ENCODE data around the gene HLCS. TPM values are rescaled to one million over a fixed set of nuclear protein-coding genes. Genes with fewer than 3 reads are reported as not detected.
A peak's percentile ranks its signal among the peaks of the same experiment; 100 is the strongest.

The HLCS gene
- total and polyA plus RNA-seq, 4 experiments from 2014 or later: 8.3 to 14.7 (median 11.3) TPM

DNA sequence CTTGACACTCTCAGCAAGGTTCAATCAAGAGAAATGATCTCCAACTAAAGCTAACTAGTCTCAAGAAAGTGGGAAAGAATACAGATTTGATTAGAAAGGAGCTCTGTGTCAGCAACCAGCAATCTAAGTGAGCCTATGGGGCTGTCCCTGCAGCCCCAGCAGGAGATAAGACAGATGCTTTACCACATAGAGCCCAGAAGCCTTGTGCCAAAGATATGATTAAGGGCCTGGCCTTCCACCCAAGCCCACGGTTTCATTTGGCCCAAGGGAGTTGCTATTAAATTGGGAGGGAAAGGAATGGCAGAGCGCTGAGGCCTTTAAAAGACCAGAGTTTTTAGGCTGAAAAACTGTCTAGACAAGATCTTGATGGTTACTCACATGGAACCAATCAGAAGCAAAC, 74.8 kb downstream of the HLCS start:
- H3K27ac Mint-ChIP-seq: peak overlapping the region in 1 of 7 donors; percentile 38

DNA sequence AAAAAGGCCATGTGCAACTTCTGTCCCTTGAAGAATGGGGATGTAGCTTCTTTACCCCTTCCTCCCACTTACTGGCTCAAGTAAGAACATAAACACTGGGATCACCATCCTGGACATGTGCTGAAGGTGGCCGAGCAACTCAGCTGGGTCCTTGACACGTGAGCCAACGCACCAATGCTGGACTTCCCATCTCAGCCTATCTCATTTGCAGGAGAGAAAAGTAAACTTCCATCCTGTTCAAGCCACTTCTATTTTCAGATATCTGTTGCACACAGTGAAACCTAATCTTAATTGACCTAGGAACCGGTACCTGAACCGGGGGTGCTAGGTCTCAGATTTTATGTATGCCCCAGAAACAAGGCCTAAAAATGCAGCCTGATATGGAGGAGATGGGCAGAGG, 75.3 kb downstream of the HLCS start:
- no peaks in the 10 kb centered on the region for H3K27me3 ChIP-seq (ENCODE audit: insufficient read depth, low read length)
- no peak for DNase-seq
- H3K36me3 ChIP-seq (ENCODE audit: insufficient read depth, low read length): no peaks in the 10 kb centered on the region
- CTCF ChIA-PET (ENCODE audit: partially characterized antibody): no interaction called here
- Mint-ChIP-seq H3K4me3 (no peak overlapping the region), H3K4me1 (peaks cover 0 to 2% (median under 1%) of the 10 kb centered on the region in 4 donors), H3K27me3 (no peaks in the 10 kb centered on the region), H3K9me3 (no peaks in the 10 kb centered on the region), H3K36me3 (peaks cover 42 to 56% of the 10 kb centered on the region in 2 donors), H3K27ac (no peak overlapping the region)
- POLR2A ChIA-PET (ENCODE audit: partially characterized antibody): no interaction called here
- no peaks in the 10 kb centered on the region for H3K4me1 ChIP-seq (ENCODE audit: insufficient read depth, low read length)
- H3K9me3 ChIP-seq (ENCODE audit: control insufficient read depth in 1 of 2, low read length in 2 of 2): no peaks in the 10 kb centered on the region
- intact Hi-C loops (cut with micrococcal nuclease): no loop called here
- no peak overlapping the region for H3K27ac ChIP-seq (ENCODE audit: low read depth, low read length)
- no peak overlapping the region for H3K4me3 ChIP-seq (ENCODE audit: low read length in 2 of 2)

More for the DNA sequence above, 74.8 kb downstream of the HLCS start:
- no peak for DNase-seq
- Mint-ChIP-seq H3K9me3 (no peaks in the 10 kb centered on the region), H3K4me1 (peaks cover 0 to 2% (median under 1%) of the 10 kb centered on the region in 4 donors), H3K36me3 (peaks cover 47 to 58% of the 10 kb centered on the region in 2 donors), H3K27me3 (no peaks in the 10 kb centered on the region), H3K4me3 (no peak overlapping the region)
- H3K4me3 ChIP-seq (ENCODE audit: low read length in 2 of 2): no peak overlapping the region
- peaks cover 3% of the 10 kb centered on the region for H3K36me3 ChIP-seq (ENCODE audit: insufficient read depth, low read length)
- H3K9me3 ChIP-seq (ENCODE audit: control insufficient read depth in 1 of 2, low read length in 2 of 2): no peaks in the 10 kb centered on the region
- intact Hi-C loops (cut with micrococcal nuclease): no loop called here
- ChIA-PET POLR2A (ENCODE audit: partially characterized antibody) (no interaction called here), CTCF (ENCODE audit: partially characterized antibody) (no interaction called here)
- no peak overlapping the region for H3K27ac ChIP-seq (ENCODE audit: low read depth, low read length)
- no peaks in the 10 kb centered on the region for H3K4me1 ChIP-seq (ENCODE audit: insufficient read depth, low read length)
- H3K27me3 ChIP-seq (ENCODE audit: insufficient read depth, low read length): no peaks in the 10 kb centered on the region

DNA sequence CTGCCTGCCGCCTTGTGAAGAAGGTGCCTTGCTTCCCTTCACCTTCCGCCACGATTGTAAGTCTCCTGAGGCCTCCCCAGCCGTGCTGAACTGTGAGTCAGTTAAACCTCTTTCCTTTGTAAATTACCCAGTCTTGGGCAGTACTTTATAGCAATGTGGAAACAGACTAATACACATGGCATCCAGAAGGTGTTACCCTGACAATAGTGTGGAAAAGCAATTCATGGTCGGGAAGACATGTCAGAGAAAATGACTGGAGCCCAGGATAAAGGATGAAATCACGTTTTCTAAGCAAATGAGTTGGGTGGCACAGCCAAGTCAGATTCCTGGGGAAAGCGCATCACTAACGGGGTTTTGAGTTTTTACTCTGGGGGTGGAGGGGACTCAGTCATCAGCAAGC, 76.4 kb downstream of the HLCS start:
- H3K4me1 Mint-ChIP-seq: peaks cover 0 to 2% (median under 1%) of the 10 kb centered on the region in 4 donors
- H3K27ac ChIP-seq (ENCODE audit: low read depth, low read length): no peak overlapping the region

GRCh38 chr21:36889401-36889800, 77.1 kb downstream of the HLCS start:
- no peak overlapping the region for H3K4me3 Mint-ChIP-seq
- DNase-seq: no peak
- no peaks in the 10 kb centered on the region for H3K27me3 Mint-ChIP-seq
- Histone ChIP-seq H3K27me3 (ENCODE audit: insufficient read depth, low read length) (no peaks in the 10 kb centered on the region), H3K4me1 (ENCODE audit: insufficient read depth, low read length) (no peaks in the 10 kb centered on the region), H3K9me3 (ENCODE audit: control insufficient read depth in 1 of 2, low read length in 2 of 2) (no peaks in the 10 kb centered on the region), H3K27ac (ENCODE audit: low read depth, low read length) (no peak overlapping the region), H3K36me3 (ENCODE audit: insufficient read depth, low read length) (no peaks in the 10 kb centered on the region), H3K4me3 (ENCODE audit: low read length in 2 of 2) (no peak overlapping the region)
- ChIA-PET POLR2A (ENCODE audit: partially characterized antibody) (no interaction called here), CTCF (ENCODE audit: partially characterized antibody) (no interaction called here)
- H3K4me1 Mint-ChIP-seq: peaks cover 0 to 2% (median under 1%) of the 10 kb centered on the region in 4 donors
- no peak overlapping the region for H3K27ac Mint-ChIP-seq
- intact Hi-C loops (cut with micrococcal nuclease): no loop called here
- H3K9me3 Mint-ChIP-seq: peaks cover 0 to 6% (median 4%) of the 10 kb centered on the region in 8 donors
- peaks cover 42 to 58% of the 10 kb centered on the region in 2 donors for H3K36me3 Mint-ChIP-seq

More for the DNA sequence above, 76.4 kb downstream of the HLCS start:
- no peaks in the 10 kb centered on the region for H3K9me3 ChIP-seq (ENCODE audit: control insufficient read depth in 1 of 2, low read length in 2 of 2)
- Mint-ChIP-seq H3K4me3 (no peak overlapping the region), H3K27me3 (no peaks in the 10 kb centered on the region), H3K36me3 (peaks cover 41 to 56% of the 10 kb centered on the region in 2 donors), H3K9me3 (no peaks in the 10 kb centered on the region), H3K27ac (no peak overlapping the region)
- CTCF ChIA-PET (ENCODE audit: partially characterized antibody): no interaction called here
- no peak for DNase-seq
- H3K4me3 ChIP-seq (ENCODE audit: low read length in 2 of 2): no peak overlapping the region
- H3K4me1 ChIP-seq (ENCODE audit: insufficient read depth, low read length): no peaks in the 10 kb centered on the region
- no peaks in the 10 kb centered on the region for H3K27me3 ChIP-seq (ENCODE audit: insufficient read depth, low read length)
- intact Hi-C loops (cut with micrococcal nuclease): no loop called here
- POLR2A ChIA-PET (ENCODE audit: partially characterized antibody): no interaction called here
- H3K36me3 ChIP-seq (ENCODE audit: insufficient read depth, low read length): no peaks in the 10 kb centered on the region

DNA sequence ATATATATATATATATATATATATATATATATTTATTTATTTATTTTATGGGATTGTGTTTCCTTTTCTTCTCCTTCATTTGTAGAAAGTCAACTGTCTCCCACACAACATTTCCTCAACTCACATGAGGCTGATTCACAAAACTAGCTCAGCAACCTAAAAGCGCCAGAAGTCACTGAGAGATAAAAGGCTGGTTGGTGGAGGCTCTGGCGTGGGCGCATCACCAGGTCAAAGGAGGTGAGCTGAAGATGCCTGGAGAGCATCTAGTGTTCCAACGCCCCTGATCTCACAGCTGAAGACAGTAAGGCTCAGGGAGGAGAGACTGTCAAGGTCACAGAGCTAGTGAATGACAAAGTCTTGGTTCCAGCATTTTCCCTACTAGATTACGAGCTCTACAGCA, 78.0 kb downstream of the HLCS start:
- peaks cover 47 to 58% of the 10 kb centered on the region in 2 donors for H3K36me3 Mint-ChIP-seq
- H3K27me3 Mint-ChIP-seq: no peaks in the 10 kb centered on the region
- peaks cover 0 to 14% (median 13%) of the 10 kb centered on the region in 8 donors for H3K9me3 Mint-ChIP-seq
- Histone ChIP-seq H3K27ac (ENCODE audit: low read depth, low read length) (no peak overlapping the region), H3K36me3 (ENCODE audit: insufficient read depth, low read length) (no peaks in the 10 kb centered on the region), H3K4me3 (ENCODE audit: low read length in 2 of 2) (no peak overlapping the region), H3K9me3 (ENCODE audit: control insufficient read depth in 1 of 2, low read length in 2 of 2) (peaks cover 0 to 5% of the 10 kb centered on the region in 2 donors), H3K4me1 (ENCODE audit: insufficient read depth, low read length) (no peaks in the 10 kb centered on the region), H3K27me3 (ENCODE audit: insufficient read depth, low read length) (no peaks in the 10 kb centered on the region)
- peaks cover 0 to 2% (median under 1%) of the 10 kb centered on the region in 4 donors for H3K4me1 Mint-ChIP-seq
- DNase-seq: no peak
- H3K27ac Mint-ChIP-seq: peak overlapping the region in 1 of 7 donors; percentile 43
- CTCF ChIA-PET (ENCODE audit: partially characterized antibody): no interaction called here
- POLR2A ChIA-PET (ENCODE audit: partially characterized antibody): no interaction called here
- intact Hi-C loops (cut with micrococcal nuclease): no loop called here
- H3K4me3 Mint-ChIP-seq: no peak overlapping the region

DNA sequence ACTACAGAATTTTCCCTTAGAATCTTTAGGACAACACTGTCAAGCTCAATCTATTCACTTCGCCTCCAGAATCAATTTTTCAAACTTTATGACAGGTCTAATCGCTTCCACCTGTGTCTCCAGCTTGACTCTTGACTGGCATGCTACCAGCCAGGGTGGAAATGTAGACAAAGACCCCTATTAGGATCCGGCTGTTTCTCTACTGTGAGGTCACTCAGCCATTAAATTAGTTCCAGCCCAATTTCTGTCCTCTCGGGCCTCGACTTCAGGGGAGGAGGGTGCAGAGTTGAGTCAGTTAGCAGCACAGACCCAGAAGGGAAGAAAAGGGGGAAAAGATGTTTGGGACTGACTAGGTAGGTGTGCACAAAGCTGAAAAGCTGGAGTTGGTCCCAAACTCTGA, 78.5 kb downstream of the HLCS start:
- Mint-ChIP-seq H3K4me3 (no peak overlapping the region), H3K27me3 (no peaks in the 10 kb centered on the region), H3K9me3 (peaks cover 0 to 17% (median 14%) of the 10 kb centered on the region in 8 donors), H3K4me1 (peaks cover 0 to 2% (median under 1%) of the 10 kb centered on the region in 4 donors), H3K36me3 (peaks cover 50 to 63% of the 10 kb centered on the region in 2 donors), H3K27ac (no peak overlapping the region)
- intact Hi-C loops (cut with micrococcal nuclease): no loop called here
- DNase-seq: no peak
- CTCF ChIA-PET (ENCODE audit: partially characterized antibody): no interaction called here
- POLR2A ChIA-PET (ENCODE audit: partially characterized antibody): no interaction called here
- H3K4me3 ChIP-seq (ENCODE audit: low read length in 2 of 2): no peak overlapping the region
- peaks cover 0 to 5% of the 10 kb centered on the region in 2 donors for H3K9me3 ChIP-seq (ENCODE audit: control insufficient read depth in 1 of 2, low read length in 2 of 2)
- H3K4me1 ChIP-seq (ENCODE audit: insufficient read depth, low read length): no peaks in the 10 kb centered on the region
- no peaks in the 10 kb centered on the region for H3K27me3 ChIP-seq (ENCODE audit: insufficient read depth, low read length)
- H3K36me3 ChIP-seq (ENCODE audit: insufficient read depth, low read length): no peaks in the 10 kb centered on the region
- H3K27ac ChIP-seq (ENCODE audit: low read depth, low read length): no peak overlapping the region

GRCh38 chr21:36883532-36884486, 82.7 kb downstream of the HLCS start:
- no peak overlapping the region for H3K4me3 ChIP-seq (ENCODE audit: low read length in 2 of 2)
- Mint-ChIP-seq H3K9me3 (peaks cover 0 to 22% (median 18%) of the 10 kb centered on the region in 8 donors), H3K4me1 (peaks cover 0 to 2% (median 0%) of the 10 kb centered on the region in 4 donors), H3K27me3 (no peaks in the 10 kb centered on the region), H3K27ac (no peak overlapping the region), H3K36me3 (peaks cover 39 to 64% of the 10 kb centered on the region in 2 donors), H3K4me3 (no peak overlapping the region)
- H3K27ac ChIP-seq (ENCODE audit: low read depth, low read length): no peak overlapping the region
- H3K27me3 ChIP-seq (ENCODE audit: insufficient read depth, low read length): no peaks in the 10 kb centered on the region
- no peaks in the 10 kb centered on the region for H3K4me1 ChIP-seq (ENCODE audit: insufficient read depth, low read length)
- peaks cover 0 to 5% of the 10 kb centered on the region in 2 donors for H3K9me3 ChIP-seq (ENCODE audit: control insufficient read depth in 1 of 2, low read length in 2 of 2)
- ChIA-PET POLR2A (ENCODE audit: partially characterized antibody) (no interaction called here), CTCF (ENCODE audit: partially characterized antibody) (no interaction called here)
- H3K36me3 ChIP-seq (ENCODE audit: insufficient read depth, low read length): no peaks in the 10 kb centered on the region
- no peak for DNase-seq
- intact Hi-C loops (cut with micrococcal nuclease): no loop called here

Measured in CD4-positive, alpha-beta memory T cell (primary cell).